ENCODE results near the gene TUSC2.

The TUSC2 gene

DNA sequence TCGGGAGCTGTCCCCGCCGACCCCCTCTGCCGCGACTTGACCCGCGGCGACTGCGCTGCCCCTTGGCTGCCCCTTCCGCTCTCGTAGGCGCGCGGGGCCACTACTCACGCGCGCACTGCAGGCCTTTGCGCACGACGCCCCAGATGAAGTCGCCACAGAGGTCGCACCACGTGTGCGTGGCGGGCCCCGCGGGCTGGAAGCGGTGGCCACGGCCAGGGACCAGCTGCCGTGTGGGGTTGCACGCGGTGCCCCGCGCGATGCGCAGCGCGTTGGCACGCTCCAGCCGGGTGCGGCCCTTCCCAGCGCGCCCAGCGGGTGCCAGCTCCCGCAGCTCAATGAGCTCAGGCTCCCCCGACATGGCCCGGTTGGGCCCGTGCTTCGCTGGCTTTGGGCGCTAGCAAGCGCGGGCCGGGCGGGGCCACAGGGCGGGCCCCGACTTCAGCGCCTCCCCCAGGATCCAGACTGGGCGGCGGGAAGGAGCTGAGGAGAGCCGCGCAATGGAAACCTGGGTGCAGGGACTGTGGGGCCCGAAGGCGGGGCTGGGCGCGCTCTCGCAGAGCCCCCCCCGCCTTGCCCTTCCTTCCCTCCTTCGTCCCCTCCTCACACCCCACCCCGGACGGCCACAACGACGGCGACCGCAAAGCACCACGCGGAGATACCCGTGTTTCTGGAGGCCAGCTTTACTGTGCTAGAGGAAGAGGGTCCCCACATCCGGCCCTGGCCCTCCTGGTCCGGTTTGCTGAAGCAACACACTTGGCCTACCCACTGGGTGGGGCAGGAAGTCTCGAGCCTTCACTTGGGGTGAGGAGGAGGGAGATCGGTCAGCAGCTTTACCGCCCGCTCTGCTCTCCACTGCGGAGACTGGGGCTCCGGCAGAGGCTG, 12.7 kb upstream of the TUSC2 start, which contains the start of gene RASSF1:
TSS of gene RASSF1 (minus strand) at position 389 of the 882 bp plus-strand sequence. CDS start at position 358, 31 bp downstream.
- Histone ChIP-seq H3K36me3 (replicated peaks) (no peaks in the 10 kb centered on the region), H3K27me3 (replicated peaks) (no peaks in the 10 kb centered on the region), H3K27ac (peak within 1 kb of the TSS; percentile 45), H3K4me3 (ENCODE audit: low read depth, low read length) (peak within 1 kb of the TSS; percentile 57)
- no peak for DNase-seq
- in situ Hi-C loops (cut with HindIII; ENCODE audit: low pct_ligation_motif_present, low sequenced_read_pairs) = no loop called here
- TF ChIP-seq, protein P1, sequence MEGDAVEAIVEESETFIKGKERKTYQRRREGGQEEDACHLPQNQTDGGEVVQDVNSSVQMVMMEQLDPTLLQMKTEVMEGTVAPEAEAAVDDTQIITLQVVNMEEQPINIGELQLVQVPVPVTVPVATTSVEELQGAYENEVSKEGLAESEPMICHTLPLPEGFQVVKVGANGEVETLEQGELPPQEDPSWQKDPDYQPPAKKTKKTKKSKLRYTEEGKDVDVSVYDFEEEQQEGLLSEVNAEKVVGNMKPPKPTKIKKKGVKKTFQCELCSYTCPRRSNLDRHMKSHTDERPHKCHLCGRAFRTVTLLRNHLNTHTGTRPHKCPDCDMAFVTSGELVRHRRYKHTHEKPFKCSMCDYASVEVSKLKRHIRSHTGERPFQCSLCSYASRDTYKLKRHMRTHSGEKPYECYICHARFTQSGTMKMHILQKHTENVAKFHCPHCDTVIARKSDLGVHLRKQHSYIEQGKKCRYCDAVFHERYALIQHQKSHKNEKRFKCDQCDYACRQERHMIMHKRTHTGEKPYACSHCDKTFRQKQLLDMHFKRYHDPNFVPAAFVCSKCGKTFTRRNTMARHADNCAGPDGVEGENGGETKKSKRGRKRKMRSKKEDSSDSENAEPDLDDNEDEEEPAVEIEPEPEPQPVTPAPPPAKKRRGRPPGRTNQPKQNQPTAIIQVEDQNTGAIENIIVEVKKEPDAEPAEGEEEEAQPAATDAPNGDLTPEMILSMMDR (IDR thresholded peaks at IDR 0.05; ENCODE audit: low read depth, low read length, missing control alignments) = no peak

DNA sequence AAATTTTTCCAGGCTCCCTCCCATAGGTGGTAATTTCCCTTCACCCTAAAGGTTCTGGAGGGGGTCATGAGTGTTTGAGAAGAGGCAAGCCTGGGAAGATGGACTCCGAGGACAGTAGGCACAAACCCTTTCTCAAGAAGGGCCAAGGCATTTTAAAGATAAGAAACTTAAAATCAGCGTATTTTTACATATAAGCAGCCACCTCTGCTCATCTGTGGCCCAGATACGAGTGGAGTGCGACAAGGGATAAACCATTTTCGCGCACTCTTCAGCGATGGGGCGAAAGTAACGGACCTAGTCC, 12.1 kb upstream of the TUSC2 start:
- H3K36me3 ChIP-seq (replicated peaks) = no peaks in the 10 kb centered on the region
- H3K27ac ChIP-seq = peak overlapping the region; percentile 45
- H3K27me3 ChIP-seq (replicated peaks) = no peaks in the 10 kb centered on the region
- DNase-seq = no peak
- TF ChIP-seq, protein P1 (IDR thresholded peaks at IDR 0.05; ENCODE audit: low read depth, low read length, missing control alignments) = no peak
- H3K4me3 ChIP-seq (ENCODE audit: low read depth, low read length) = peak overlapping the region; percentile 57
- in situ Hi-C loops (cut with HindIII; ENCODE audit: low pct_ligation_motif_present, low sequenced_read_pairs) = no loop called here

DNA sequence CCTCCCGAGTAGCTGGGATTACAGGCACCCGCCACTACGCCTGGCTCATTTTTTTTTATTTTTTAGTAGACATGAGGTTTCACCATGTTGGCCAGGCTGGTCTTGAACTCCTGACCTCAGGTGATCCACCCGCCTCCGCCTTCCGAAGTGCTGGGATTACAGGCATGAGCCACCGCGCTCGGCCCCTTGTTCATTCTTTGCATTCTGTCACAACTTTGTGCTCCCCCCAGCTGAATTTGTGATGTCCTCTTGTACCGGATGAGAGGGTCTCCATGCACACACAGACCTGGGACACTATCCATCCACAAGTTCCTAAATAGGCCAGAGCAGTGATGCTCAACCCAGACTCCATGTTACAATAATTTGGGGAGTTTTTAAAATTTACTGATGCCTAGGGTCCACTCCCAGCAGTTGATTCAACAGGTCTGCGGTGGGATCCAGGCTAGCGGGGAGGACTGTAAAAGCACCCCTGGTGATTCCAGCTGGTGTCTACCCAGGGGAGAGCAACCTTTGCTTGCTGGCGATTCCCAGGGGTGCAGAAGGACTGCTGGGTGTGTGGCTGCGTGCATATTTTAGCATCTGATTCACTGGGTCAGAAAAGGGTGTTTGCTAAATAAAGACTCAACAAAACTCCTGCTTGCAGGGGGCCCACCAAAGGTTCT, 11.6 kb upstream of the TUSC2 start:
- peak overlapping the region; percentile 57 for H3K4me3 ChIP-seq (ENCODE audit: low read depth, low read length)
- in situ Hi-C loops (cut with HindIII; ENCODE audit: low pct_ligation_motif_present, low sequenced_read_pairs) = no loop called here
- peak overlapping the region; percentile 45 for H3K27ac ChIP-seq
- H3K27me3 ChIP-seq (replicated peaks) = no peaks in the 10 kb centered on the region
- H3K36me3 ChIP-seq (replicated peaks) = no peaks in the 10 kb centered on the region
- TF ChIP-seq, protein P1 (IDR thresholded peaks at IDR 0.05; ENCODE audit: low read depth, low read length, missing control alignments) = no peak
- DNase-seq = peak; percentile 63

DNA sequence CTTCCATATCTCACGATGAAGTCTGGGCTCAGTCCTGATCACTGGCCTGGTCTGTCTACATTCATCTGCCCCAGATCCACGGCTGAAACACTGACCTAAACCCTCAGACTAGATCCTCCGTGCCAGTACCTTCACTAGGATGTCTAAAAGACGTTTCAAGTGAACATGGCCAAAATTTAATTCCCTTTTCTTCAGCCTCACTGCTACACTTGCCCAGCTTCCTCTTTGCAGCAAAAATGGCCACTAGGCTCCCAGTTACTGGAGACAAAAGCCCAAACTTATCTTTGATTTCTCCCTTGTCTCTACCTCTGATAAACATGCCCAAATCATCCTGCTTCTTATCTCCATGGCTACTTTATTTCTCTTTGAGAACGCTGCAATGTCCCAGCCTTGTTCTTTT, 10.9 kb upstream of the TUSC2 start:
- in situ Hi-C loops (cut with HindIII; ENCODE audit: low pct_ligation_motif_present, low sequenced_read_pairs) = no loop called here
- DNase-seq = no peak
- Histone ChIP-seq H3K4me3 (ENCODE audit: low read depth, low read length) (no peak overlapping the region), H3K27ac (no peak overlapping the region), H3K27me3 (replicated peaks) (no peaks in the 10 kb centered on the region), H3K36me3 (replicated peaks) (no peaks in the 10 kb centered on the region)
- TF ChIP-seq, protein P1 (IDR thresholded peaks at IDR 0.05; ENCODE audit: low read depth, low read length, missing control alignments) = no peak

DNA sequence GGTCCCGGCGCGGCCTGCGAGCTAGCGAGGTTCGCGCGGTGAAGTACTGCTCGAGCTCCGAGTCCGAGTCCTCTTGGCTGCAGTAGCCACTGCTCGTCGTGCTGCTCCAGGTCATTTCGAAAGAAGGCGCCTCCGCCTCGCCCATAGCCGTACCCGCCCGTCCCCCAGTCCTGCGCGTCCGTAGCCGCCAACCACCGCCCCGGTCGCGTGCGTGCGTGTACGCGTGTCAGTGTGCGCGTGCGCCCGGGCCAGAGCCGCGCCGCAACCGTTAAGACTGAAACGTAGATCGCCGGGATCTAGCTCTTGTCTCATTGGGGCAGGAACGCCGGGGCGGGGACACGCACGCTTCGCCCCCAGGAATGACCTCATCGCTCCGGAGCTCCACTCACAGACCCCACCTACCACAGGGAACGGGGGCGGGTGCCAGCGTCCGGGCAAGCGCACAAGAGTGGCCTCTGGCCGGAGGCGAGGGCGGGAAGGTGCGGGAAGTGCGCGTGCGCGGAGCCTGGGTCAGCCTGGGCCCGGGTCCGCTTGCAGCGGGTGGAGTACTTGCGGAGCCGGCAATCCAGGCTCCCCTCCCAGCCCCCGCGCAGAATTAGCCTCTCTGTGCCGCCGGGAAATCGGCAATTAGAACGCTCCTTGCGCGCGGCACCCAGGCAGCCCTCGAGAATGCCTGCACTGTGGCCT, 9.3 kb upstream of the TUSC2 start:
- no peaks in the 10 kb centered on the region for H3K36me3 ChIP-seq (replicated peaks)
- peak; percentile 100 for DNase-seq
- peak overlapping the region; percentile 79 for H3K4me3 ChIP-seq (ENCODE audit: low read depth, low read length)
- H3K27ac ChIP-seq = peak overlapping the region; percentile 94
- H3K27me3 ChIP-seq (replicated peaks) = no peaks in the 10 kb centered on the region
- TF ChIP-seq, protein P1 (IDR thresholded peaks at IDR 0.05; ENCODE audit: low read depth, low read length, missing control alignments) = no peak
- in situ Hi-C loops (cut with HindIII; ENCODE audit: low pct_ligation_motif_present, low sequenced_read_pairs) = no loop called here

All from brain microvascular endothelial cell (primary cell).